ENCODE data around the gene CLCA4.

- TF ChIP-seq HMGXB4 (CRISPR knock-in tag; IDR thresholded peaks at IDR 0.05) (no peak), ELF4 (CRISPR knock-in tag; IDR thresholded peaks at IDR 0.05; ENCODE audit: low read depth) (no peak), USF2 (CRISPR knock-in tag; IDR thresholded peaks at IDR 0.05) (no peak), ZNF232 (CRISPR knock-in tag; IDR thresholded peaks at IDR 0.05) (no peak), CTCF (IDR thresholded peaks at IDR 0.05) (no peak), TCF7 (CRISPR knock-in tag; IDR thresholded peaks at IDR 0.05; ENCODE audit: low read depth) (no peak), ZNF512 (CRISPR knock-in tag; IDR thresholded peaks at IDR 0.05; ENCODE audit: borderline replicate concordance) (no peak), NFYB (CRISPR knock-in tag; conservative IDR thresholded peaks at IDR 0.05; ENCODE audit: low read depth) (no peak), CREM (CRISPR knock-in tag; IDR thresholded peaks at IDR 0.05) (no peak), ATF2 (CRISPR knock-in tag; IDR thresholded peaks at IDR 0.05; ENCODE audit: borderline replicate concordance, low read depth) (no peak), SMAD3 (CRISPR knock-in tag; IDR thresholded peaks at IDR 0.05; ENCODE audit: borderline replicate concordance) (no peak), MAX (CRISPR knock-in tag; IDR thresholded peaks at IDR 0.05) (no peak)
These were observed 4.4 kb downstream of the CLCA4 start for GRCh38 chr1:86551305-86551704.

All from WTC11 (cell line).